Activated CD4-positive, alpha-beta T cell treated with anti-CD3 and anti-CD28 coated beads, Interleukin-2, Interleukin-6, amounts not matched to agents 100 ng/mL and 50 ng/mL, durations not matched to agents 16 hours and 8 hours (primary cell): Measurements from ENCODE around the gene SLC27A1.
"Not testable (repeated sequence)": the region's sequence is repeated elsewhere in the genome, so short reads cannot be mapped to it uniquely, and the experiment has no call there.

Source experiments
- DNase-seq: peaks from one replicate; pipeline ENCODE4 v3.0.0-alpha.2; 2020

The SLC27A1 gene

DNA sequence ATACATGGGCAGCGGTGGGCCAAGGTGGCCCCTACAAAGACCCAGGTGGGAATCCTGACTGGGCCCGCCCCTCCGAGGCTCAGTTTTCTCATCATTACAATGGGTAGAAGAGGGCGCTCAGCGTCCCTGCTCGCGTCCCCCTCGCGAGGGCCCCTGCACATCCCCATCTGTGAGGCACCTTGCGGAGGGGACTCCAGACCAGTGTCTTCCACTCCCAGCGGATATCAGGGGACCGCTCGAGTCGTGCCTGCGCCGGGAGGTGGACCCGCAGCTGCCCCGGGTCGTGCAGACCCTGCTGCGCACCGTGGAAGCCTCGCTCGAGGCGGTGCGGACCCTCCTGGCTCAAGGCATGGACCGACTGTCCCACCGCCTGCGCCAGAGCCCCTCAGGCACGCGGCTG is 69.8 kb downstream of the SLC27A1 start:
- no peak for DNase-seq

GRCh38 chr19:17541184-17541759 is 70.9 kb downstream of the SLC27A1 start:
- no peak for DNase-seq

DNA sequence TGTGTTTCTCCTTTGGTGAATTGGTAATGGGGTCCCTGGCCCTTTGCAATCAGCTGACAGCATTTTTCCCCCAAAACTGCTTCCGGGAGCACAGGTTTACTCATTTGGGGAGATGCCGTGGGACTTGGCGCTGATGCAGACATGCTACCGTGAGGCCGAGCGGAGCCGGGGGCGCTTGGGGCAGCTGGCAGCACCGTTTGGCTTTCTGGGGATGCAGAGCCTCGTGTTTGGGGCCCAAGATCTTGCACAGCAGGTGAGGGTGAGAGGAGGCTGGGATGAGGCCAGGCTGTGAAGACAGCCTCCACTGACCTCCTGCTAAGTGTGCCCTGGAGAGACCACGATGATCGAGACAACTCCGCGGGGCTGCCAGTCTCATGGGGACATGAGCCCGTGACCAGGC is 71.7 kb downstream of the SLC27A1 start:
- no peak for DNase-seq

DNA sequence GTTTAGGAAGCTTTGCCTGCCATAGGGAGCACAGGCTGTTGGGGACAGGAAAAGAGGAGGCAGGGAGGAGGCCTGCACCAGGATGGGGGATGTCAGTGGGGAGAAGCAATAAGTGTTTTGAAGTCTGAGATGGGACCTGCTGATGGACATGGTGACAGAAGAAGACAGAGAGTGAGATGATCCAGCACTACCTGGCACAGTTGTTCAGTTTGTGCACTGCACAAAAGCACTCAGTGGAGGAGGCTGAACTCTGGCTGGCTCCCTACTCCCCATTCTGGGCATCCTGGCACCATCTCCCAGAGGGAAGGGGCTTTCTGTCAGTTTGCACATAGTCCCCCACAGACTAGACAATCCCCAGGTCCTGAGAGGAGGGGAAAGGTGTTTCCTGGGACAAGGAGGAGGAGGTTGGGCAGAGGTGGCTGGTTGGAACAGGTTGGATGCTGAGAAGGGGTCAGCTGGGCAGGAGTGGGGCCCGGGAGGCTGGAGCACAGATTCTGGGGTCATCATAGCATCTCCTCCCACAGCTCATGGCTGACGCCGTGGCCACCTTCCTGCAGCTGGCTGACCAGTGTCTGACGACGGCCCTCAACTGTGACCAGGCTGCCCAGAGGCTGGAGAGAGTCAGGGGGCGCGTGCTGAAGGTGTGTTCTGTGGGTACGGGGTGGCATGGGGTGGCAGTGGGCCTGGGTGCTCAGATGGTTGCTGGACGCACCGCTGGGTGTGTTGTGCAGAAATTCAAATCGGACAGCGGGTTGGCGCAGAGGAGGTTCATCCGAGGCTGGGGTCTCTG is 72.7 kb downstream of the SLC27A1 start:
- no peak for DNase-seq

DNA sequence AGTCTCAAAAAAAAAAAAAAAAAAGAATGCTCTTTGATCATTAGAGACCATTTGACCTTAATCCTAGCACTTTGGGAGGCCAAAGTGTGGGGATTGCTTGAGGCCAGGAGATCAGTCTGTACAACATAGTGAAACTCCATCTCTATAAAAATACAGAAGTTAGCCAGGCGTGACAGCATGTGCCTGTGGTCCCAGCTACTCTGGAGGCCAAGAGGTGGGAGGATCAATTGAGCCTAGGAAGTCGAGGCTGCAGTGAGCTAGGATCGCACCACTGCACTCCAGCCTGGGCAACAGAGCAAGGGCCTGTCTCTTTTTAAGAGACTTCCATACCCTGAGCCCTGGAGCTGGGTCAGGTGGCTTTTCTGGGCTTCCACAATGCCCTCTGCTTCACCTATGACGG is 73.7 kb downstream of the SLC27A1 start:
- no peak for DNase-seq

DNA sequence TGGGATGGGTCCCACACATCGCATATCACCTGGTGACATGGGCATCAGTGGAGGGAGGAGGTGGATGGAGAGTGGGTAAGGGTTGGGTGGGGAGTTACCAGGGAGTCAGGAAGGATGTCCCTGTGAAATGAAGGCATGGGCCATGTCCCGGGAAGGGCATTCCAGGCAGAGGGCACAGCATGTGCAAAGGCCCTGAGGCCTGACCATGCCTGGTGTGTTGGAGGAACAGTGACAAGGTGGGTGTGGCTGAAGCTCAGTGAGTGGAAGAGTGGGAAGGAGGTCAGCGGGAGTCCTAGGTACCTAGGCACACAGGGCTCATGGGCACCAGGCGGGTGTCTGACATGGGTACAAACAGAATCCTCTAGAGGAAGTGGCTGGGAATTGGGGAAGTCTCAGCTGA is 74.1 kb downstream of the SLC27A1 start:
- DNase-seq, result no peak

GRCh38 chr19:17548145-17548544 is 77.8 kb downstream of the SLC27A1 start:
- DNase-seq, result no peak

DNA sequence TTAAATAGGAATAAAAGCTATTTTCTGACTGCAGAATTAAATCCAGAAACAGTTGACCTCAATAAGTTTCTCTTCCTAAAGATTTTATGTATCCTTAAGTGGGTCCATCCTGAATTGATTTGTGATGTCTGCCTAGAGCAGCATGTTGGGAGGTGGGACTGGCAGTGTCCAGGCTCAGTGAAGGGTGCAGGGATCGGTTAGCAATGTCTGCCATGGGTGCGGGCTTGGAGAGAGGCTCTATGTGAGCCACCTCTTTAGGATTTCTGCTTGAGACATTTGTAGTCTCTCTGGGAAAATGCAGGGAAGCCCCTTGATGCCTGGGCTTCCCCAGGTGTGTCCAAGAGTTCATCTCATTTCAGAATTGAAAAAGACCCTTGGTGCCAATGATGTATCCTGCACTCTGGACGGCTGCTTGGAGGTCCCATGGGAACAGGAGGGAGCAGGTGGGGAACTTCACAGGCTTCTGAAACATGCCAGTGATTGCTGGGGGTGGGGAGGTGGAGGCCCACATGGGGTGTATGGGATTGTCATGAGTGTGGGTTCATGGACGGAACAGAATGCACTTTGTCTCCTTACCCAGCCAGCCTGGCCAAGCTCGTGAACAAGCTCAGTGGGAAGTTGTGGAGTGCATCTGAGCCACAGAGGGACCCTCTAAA is 78.9 kb downstream of the SLC27A1 start:
- no peak for DNase-seq

GRCh38 chr19:17550076-17550667 is 79.8 kb downstream of the SLC27A1 start:
- no peak for DNase-seq

DNA sequence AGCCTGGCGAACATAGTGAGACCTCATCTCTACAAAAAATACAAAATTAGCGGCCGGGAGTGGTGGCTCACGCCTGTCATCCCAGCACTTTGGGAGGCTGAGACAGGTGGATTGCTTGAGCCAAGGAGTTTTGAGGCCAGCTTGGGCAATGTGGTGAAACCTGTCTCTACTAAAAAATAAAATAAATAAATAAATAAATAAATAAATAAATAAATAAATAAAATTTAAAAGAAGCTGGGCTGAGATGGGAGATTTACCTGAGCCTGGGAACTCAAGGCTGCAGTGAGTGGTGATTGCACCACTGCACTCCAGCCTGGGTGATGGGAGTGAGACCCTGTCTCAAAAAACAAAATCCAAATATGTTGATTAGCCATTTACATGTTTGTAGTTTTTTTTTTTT is 82.4 kb downstream of the SLC27A1 start:
- DNase-seq, result not testable (repeated sequence)

- DNase-seq, result no peak
Observed at GRCh38 chr19:17553256-17553655, 82.9 kb downstream of the SLC27A1 start.

- no peak for DNase-seq
Observed at GRCh38 chr19:17554968-17555479, 84.7 kb downstream of the SLC27A1 start.

GRCh38 chr19:17555480-17555928 is 85.2 kb downstream of the SLC27A1 start, which contains the start of gene COLGALT1:
COLGALT1 (plus strand) TSS chr19:17555649; CDS start chr19:17555714, 65 bp downstream.
- DNase-seq, result peak; percentile 99
